ENCODE measurements around the gene CEACAM4.

DNA sequence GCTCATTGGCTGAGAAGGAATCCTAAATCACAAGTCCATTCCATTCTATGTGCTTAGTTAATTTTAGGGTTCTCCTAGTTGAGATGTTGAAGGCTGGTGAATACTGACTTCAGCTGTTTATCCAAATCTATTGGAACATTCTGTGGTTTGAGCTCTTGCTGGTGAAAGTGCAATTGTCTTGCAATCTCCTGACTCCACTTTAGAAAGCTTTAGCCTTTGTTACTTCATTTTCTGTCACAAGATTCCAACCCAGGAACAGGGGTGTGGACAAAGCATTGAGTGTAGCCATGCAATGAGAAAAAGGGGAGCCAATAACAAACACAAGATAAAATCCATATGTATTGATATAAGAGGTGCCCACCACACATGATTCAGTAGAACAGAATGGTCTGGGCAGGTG is 35.9 kb downstream of the CEACAM4 start:
- TF ChIP-seq POLR2A (IDR thresholded peaks at IDR 0.05): no peak
- TF ChIP-seq, protein P1, sequence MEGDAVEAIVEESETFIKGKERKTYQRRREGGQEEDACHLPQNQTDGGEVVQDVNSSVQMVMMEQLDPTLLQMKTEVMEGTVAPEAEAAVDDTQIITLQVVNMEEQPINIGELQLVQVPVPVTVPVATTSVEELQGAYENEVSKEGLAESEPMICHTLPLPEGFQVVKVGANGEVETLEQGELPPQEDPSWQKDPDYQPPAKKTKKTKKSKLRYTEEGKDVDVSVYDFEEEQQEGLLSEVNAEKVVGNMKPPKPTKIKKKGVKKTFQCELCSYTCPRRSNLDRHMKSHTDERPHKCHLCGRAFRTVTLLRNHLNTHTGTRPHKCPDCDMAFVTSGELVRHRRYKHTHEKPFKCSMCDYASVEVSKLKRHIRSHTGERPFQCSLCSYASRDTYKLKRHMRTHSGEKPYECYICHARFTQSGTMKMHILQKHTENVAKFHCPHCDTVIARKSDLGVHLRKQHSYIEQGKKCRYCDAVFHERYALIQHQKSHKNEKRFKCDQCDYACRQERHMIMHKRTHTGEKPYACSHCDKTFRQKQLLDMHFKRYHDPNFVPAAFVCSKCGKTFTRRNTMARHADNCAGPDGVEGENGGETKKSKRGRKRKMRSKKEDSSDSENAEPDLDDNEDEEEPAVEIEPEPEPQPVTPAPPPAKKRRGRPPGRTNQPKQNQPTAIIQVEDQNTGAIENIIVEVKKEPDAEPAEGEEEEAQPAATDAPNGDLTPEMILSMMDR (IDR thresholded peaks at IDR 0.05): no peak
